Measurements from ENCODE around the gene TRIM10. TPM values are rescaled to one million over a fixed set of nuclear protein-coding genes. Genes with fewer than 3 reads are reported as not detected.
A peak's percentile ranks its signal among the peaks of the same experiment; 100 is the strongest.

The TRIM10 gene
- total and polyA plus RNA-seq, 8 donors, result 0.24 to 0.99 (median 0.55) TPM; not detected in 2

- DNase-seq (no peak), ATAC-seq (peak; percentile 62)
- H3K36me3 ChIP-seq, result no peaks in the 10 kb centered on the region
- TF ChIP-seq CTCF (IDR thresholded peaks at IDR 0.05), result no peak
- intact Hi-C loops (cut with DNase I), result no loop called here
- H3K27ac ChIP-seq, result no peak within 1 kb of the TSS
- H3K4me3 ChIP-seq, result no peak within 1 kb of the TSS
- peaks cover 17 to 71% of the 10 kb centered on the region in 2 donors for H3K27me3 ChIP-seq
- H3K4me1 ChIP-seq, result no peaks in the 10 kb centered on the region
- H3K9me3 ChIP-seq, result no peaks in the 10 kb centered on the region
Measured at GRCh38 chr6:30113003-30113759, 47.8 kb downstream of the TRIM10 start, which contains the start of gene TRIM31. Gene TRIM31, minus strand, starts transcription at chr6:30113090. Its CDS starts 285 bp downstream, at chr6:30112805.

- ATAC-seq (no peak), DNase-seq (no peak)
- intact Hi-C loops (cut with DNase I), result no loop called here
- no peak overlapping the region for H3K27ac ChIP-seq
- TF ChIP-seq CTCF (IDR thresholded peaks at IDR 0.05), result no peak
- H3K9me3 ChIP-seq, result no peaks in the 10 kb centered on the region
- H3K4me1 ChIP-seq, result no peaks in the 10 kb centered on the region
- no peaks in the 10 kb centered on the region for H3K36me3 ChIP-seq
- peaks cover 17 to 75% of the 10 kb centered on the region in 2 donors for H3K27me3 ChIP-seq
- H3K4me3 ChIP-seq, result no peak overlapping the region
Measured at GRCh38 chr6:30112402-30112994, 48.5 kb downstream of the TRIM10 start.

- ATAC-seq (no peak), DNase-seq (no peak)
- H3K4me3 ChIP-seq, result no peak overlapping the region
- no peaks in the 10 kb centered on the region for H3K4me1 ChIP-seq
- H3K9me3 ChIP-seq, result no peaks in the 10 kb centered on the region
- intact Hi-C loops (cut with DNase I), result no loop called here
- H3K36me3 ChIP-seq, result no peaks in the 10 kb centered on the region
- H3K27ac ChIP-seq, result no peak overlapping the region
- H3K27me3 ChIP-seq, result peaks cover 17 to 80% of the 10 kb centered on the region in 2 donors
- no peak for TF ChIP-seq CTCF (IDR thresholded peaks at IDR 0.05)
Measured at GRCh38 chr6:30111266-30111856, 49.6 kb downstream of the TRIM10 start.

GRCh38 chr6:30104661-30105060 is 56.4 kb downstream of the TRIM10 start:
- Histone ChIP-seq H3K36me3 (no peaks in the 10 kb centered on the region), H3K9me3 (no peaks in the 10 kb centered on the region), H3K27me3 (peaks cover 11 to 69% of the 10 kb centered on the region in 2 donors), H3K4me1 (peaks cover 21 to 36% of the 10 kb centered on the region in 2 donors), H3K27ac (no peak overlapping the region), H3K4me3 (no peak overlapping the region)
- ATAC-seq (no peak), DNase-seq (no peak)
- no peak for TF ChIP-seq CTCF (IDR thresholded peaks at IDR 0.05)
- intact Hi-C loops (cut with DNase I), result no loop called here

- peak overlapping the region in 1 of 2 donors; percentile 60 for H3K27ac ChIP-seq
- peak overlapping the region; percentile 17 to 44 for H3K4me3 ChIP-seq
- intact Hi-C loops (cut with DNase I), result no loop called here
Measured at GRCh38 chr6:30103872-30104179, 57.2 kb downstream of the TRIM10 start.

More at GRCh38 chr6:30103872-30104179, 57.2 kb downstream of the TRIM10 start:
- H3K27me3 ChIP-seq, result peaks cover 11 to 69% of the 10 kb centered on the region in 2 donors
- TF ChIP-seq CTCF (IDR thresholded peaks at IDR 0.05), result no peak
- peaks cover 21 to 36% of the 10 kb centered on the region in 2 donors for H3K4me1 ChIP-seq
- ATAC-seq, result no peak
- H3K36me3 ChIP-seq, result no peaks in the 10 kb centered on the region
- no peak for DNase-seq
- no peaks in the 10 kb centered on the region for H3K9me3 ChIP-seq
